ENCODE data around the gene POGLUT2. TPM values are rescaled to one million over a fixed set of nuclear protein-coding genes. Genes with fewer than 3 reads are reported as not detected.

POGLUT2 gene
- total and polyA plus RNA-seq, 2 donors (not counting 3 experiments of a cell fraction or from before 2014, with no cell fraction given), result 17.9 to 22.5 TPM

DNA sequence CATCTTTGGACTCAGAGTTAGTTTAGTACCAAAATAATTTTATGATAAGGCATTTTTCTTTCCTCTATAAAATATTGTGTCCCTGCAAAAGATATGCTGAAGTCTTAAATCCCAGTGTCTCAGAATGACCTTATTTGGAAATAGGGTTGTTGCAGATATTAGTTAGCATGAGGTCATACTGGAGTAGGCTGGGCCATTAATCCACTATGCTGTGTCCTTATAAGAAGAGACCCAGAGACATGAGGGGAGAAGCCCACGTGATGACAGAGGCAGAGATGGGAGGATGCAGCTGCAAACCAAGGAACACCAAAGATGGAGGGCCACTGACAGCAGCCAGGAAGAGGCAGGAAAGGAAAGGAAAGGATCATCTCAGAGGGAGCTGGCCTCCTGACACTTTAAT, 6.4 kb downstream of the POGLUT2 start:
- TF ChIP-seq, protein P1, sequence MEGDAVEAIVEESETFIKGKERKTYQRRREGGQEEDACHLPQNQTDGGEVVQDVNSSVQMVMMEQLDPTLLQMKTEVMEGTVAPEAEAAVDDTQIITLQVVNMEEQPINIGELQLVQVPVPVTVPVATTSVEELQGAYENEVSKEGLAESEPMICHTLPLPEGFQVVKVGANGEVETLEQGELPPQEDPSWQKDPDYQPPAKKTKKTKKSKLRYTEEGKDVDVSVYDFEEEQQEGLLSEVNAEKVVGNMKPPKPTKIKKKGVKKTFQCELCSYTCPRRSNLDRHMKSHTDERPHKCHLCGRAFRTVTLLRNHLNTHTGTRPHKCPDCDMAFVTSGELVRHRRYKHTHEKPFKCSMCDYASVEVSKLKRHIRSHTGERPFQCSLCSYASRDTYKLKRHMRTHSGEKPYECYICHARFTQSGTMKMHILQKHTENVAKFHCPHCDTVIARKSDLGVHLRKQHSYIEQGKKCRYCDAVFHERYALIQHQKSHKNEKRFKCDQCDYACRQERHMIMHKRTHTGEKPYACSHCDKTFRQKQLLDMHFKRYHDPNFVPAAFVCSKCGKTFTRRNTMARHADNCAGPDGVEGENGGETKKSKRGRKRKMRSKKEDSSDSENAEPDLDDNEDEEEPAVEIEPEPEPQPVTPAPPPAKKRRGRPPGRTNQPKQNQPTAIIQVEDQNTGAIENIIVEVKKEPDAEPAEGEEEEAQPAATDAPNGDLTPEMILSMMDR (IDR thresholded peaks at IDR 0.05; ENCODE audit: extremely low read depth in 1 of 2, insufficient read depth in 1 of 2, low read depth in 1 of 2, low read length in 2 of 2), result no peak
- no peak for TF ChIP-seq MYC (IDR thresholded peaks at IDR 0.05; ENCODE audit: low read depth, low read length)
- no peak for TF ChIP-seq GATA2 (IDR thresholded peaks at IDR 0.05; ENCODE audit: insufficient read depth, insufficient read length, low read depth, low read length)
- TF ChIP-seq JUN (IDR thresholded peaks at IDR 0.05; ENCODE audit: borderline replicate concordance, insufficient read depth, insufficient read length, low read depth), result no peak
- TF ChIP-seq POLR2A (IDR thresholded peaks at IDR 0.05; ENCODE audit: low read depth, low read length), result no peak
- no peak for TF ChIP-seq EZH2 (IDR thresholded peaks at IDR 0.05; ENCODE audit: borderline replicate concordance, low read depth, low read length, severe bottlenecking)
- H3K79me2 ChIP-seq (ENCODE audit: control insufficient read depth, insufficient read depth, low read length), result peaks cover 2% of the 10 kb centered on the region
- no TSS peak for BruUV-seq (replicated peaks)

DNA sequence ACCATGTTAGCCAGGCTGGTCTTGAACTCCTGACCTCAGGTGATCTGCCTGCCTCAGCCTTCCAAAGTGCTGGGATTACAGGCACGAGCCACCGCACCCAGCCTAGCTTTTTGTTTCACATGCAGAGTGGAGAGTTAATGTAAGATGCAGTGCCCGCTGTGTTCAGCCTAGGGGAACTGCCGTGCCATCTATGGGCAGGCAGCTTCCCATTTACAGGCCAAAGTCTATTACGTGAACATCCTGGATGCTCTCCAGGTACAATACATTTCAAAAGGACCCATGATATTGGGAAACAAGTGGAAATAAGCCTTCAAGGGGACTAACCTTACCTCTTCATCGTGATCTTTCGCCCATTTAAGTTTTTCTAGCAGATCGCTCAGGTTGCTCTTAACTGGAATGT, 10.1 kb downstream of the POGLUT2 start:
- Histone ChIP-seq H3K27me3 (ENCODE audit: control insufficient read depth in 2 of 2, insufficient read depth in 2 of 2, low read length in 2 of 2) (no peaks in the 10 kb centered on the region), H3K9me3 (replicated peaks; ENCODE audit: control insufficient read depth, insufficient read depth, low read length) (no peaks in the 10 kb centered on the region), H3K4me2 (ENCODE audit: insufficient read depth, low read length) (no peak overlapping the region), H3K9me1 (replicated peaks; ENCODE audit: control insufficient read depth, extremely low read depth, insufficient read depth, low read length) (no peaks in the 10 kb centered on the region), H4K20me1 (replicated peaks; ENCODE audit: control insufficient read depth, extremely low read depth, insufficient read depth, low read length) (no peaks in the 10 kb centered on the region), H3K4me1 (ENCODE audit: control insufficient read depth, extremely low read depth, insufficient read depth, low read length) (no peaks in the 10 kb centered on the region), H3K27ac (ENCODE audit: insufficient read depth, low read depth, low read length) (no peak overlapping the region), H3K79me2 (ENCODE audit: control insufficient read depth, insufficient read depth, low read length) (no peaks in the 10 kb centered on the region), H3K36me3 (ENCODE audit: control insufficient read depth in 2 of 2, extremely low read depth in 1 of 2, insufficient read depth in 2 of 2, low read length in 2 of 2) (peaks cover 6 to 12% of the 10 kb centered on the region in 2 experiments), H3K4me3 (replicated peaks in 1 of 3; ENCODE audit: insufficient read depth in 1 of 3, low read depth in 1 of 3, low read length in 3 of 3) (no peak overlapping the region), H2AFZ (ENCODE audit: low read depth, low read length) (no peak overlapping the region), H3K9ac (replicated peaks; ENCODE audit: extremely low read depth, insufficient read depth, low read length) (no peak overlapping the region)
- DNase-seq (ENCODE audit: low read depth, low spot score) (no peak), FAIRE-seq (no peak)
- intact Hi-C loops (cut with micrococcal nuclease) (no loop called here), dilution Hi-C loops (cut with MboI; ENCODE audit: extremely low pct_ligation_motif_present, low sequenced_read_pairs) (no loop called here)
- TF ChIP-seq EZH2 (IDR thresholded peaks at IDR 0.05; ENCODE audit: borderline replicate concordance, low read depth, low read length, severe bottlenecking) (no peak), FOS (IDR thresholded peaks at IDR 0.05; ENCODE audit: borderline replicate concordance, insufficient read depth, low read length) (no peak), JUN (IDR thresholded peaks at IDR 0.05; ENCODE audit: borderline replicate concordance, insufficient read depth, insufficient read length, low read depth) (no peak), GATA2 (IDR thresholded peaks at IDR 0.05; ENCODE audit: insufficient read depth, insufficient read length, low read depth, low read length) (no peak), POLR2A (IDR thresholded peaks at IDR 0.05; ENCODE audit: low read depth, low read length) (no peak), MYC (IDR thresholded peaks at IDR 0.05; ENCODE audit: low read depth, low read length) (no peak), POLR2AphosphoS5 (IDR thresholded peaks at IDR 0.05; ENCODE audit: insufficient read depth, low read depth, low read length) (no peak)
- TF ChIP-seq, protein P1 (IDR thresholded peaks at IDR 0.05; ENCODE audit: extremely low read depth in 1 of 2, insufficient read depth in 1 of 2, low read depth in 1 of 2, low read length in 2 of 2), result no peak
- TF ChIP-seq, protein P2, sequence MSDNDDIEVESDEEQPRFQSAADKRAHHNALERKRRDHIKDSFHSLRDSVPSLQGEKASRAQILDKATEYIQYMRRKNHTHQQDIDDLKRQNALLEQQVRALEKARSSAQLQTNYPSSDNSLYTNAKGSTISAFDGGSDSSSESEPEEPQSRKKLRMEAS (IDR thresholded peaks at IDR 0.05; ENCODE audit: insufficient read depth, insufficient read length), result no peak
- CTCF ChIA-PET, result no interaction called here
- POLR2A ChIA-PET, result no interaction called here
- no TSS peak for BruUV-seq (replicated peaks)

More for the DNA sequence above, 6.4 kb downstream of the POGLUT2 start:
- CTCF ChIA-PET, result no interaction called here
- intact Hi-C loops (cut with micrococcal nuclease) (no loop called here), dilution Hi-C loops (cut with MboI; ENCODE audit: extremely low pct_ligation_motif_present, low sequenced_read_pairs) (no loop called here)
- POLR2A ChIA-PET, result no interaction called here
- no peaks in the 10 kb centered on the region for H3K9me1 ChIP-seq (replicated peaks; ENCODE audit: control insufficient read depth, extremely low read depth, insufficient read depth, low read length)
- H3K9ac ChIP-seq (replicated peaks; ENCODE audit: extremely low read depth, insufficient read depth, low read length), result no peak overlapping the region
- DNase-seq (ENCODE audit: low read depth, low spot score), result no peak
- peaks cover 3% of the 10 kb centered on the region in 2 experiments for H3K36me3 ChIP-seq (ENCODE audit: control insufficient read depth in 2 of 2, extremely low read depth in 1 of 2, insufficient read depth in 2 of 2, low read length in 2 of 2)
- no peak overlapping the region for H3K4me2 ChIP-seq (ENCODE audit: insufficient read depth, low read length)
- no peak overlapping the region for H3K4me3 ChIP-seq (replicated peaks in 1 of 3; ENCODE audit: insufficient read depth in 1 of 3, low read depth in 1 of 3, low read length in 3 of 3)
- no peak overlapping the region for H3K27ac ChIP-seq (ENCODE audit: insufficient read depth, low read depth, low read length)
- H3K27me3 ChIP-seq (ENCODE audit: control insufficient read depth in 2 of 2, insufficient read depth in 2 of 2, low read length in 2 of 2), result no peaks in the 10 kb centered on the region
- peaks cover 2% of the 10 kb centered on the region for H3K4me1 ChIP-seq (ENCODE audit: control insufficient read depth, extremely low read depth, insufficient read depth, low read length)
- FAIRE-seq, result no peak
- no peaks in the 10 kb centered on the region for H3K9me3 ChIP-seq (replicated peaks; ENCODE audit: control insufficient read depth, insufficient read depth, low read length)
- H4K20me1 ChIP-seq (replicated peaks; ENCODE audit: control insufficient read depth, extremely low read depth, insufficient read depth, low read length), result no peaks in the 10 kb centered on the region
- no peak overlapping the region for H2AFZ ChIP-seq (ENCODE audit: low read depth, low read length)
